Glutamatergic neuron (in vitro differentiated cells): ENCODE results near the gene KRT86. TPM values are rescaled to one million over a fixed set of nuclear protein-coding genes. Genes with fewer than 3 reads are reported as not detected.

ENCODE experiments used
- DNase-seq: peaks from one replicate; pipeline ENCODE4 v3.0.0; 2022
- H3K27ac Mint-ChIP-seq: one replicate; pipeline ENCODE4 v1.8.0; 2020; ENCODE audit warnings: mild to moderate bottlenecking, mixed read lengths, inconsistent platforms; ENCODE audit not compliant: unreplicated experiment
- H3K27me3 Mint-ChIP-seq: one replicate; pipeline ENCODE4 v1.8.0; 2020; ENCODE audit warnings: mild to moderate bottlenecking, moderate library complexity, mixed read lengths, inconsistent platforms; ENCODE audit not compliant: unreplicated experiment
- H3K36me3 Mint-ChIP-seq: one replicate; pipeline ENCODE4 v1.8.0; 2020; ENCODE audit warnings: mild to moderate bottlenecking, mixed read lengths, inconsistent platforms; ENCODE audit not compliant: unreplicated experiment
- H3K4me1 Mint-ChIP-seq: one replicate; pipeline ENCODE4 v1.8.0; 2020; ENCODE audit warnings: mild to moderate bottlenecking, low read depth, mixed read lengths, inconsistent platforms; ENCODE audit not compliant: unreplicated experiment
- H3K4me3 Mint-ChIP-seq: one replicate; pipeline ENCODE4 v1.8.0; 2020; ENCODE audit warnings: mild to moderate bottlenecking, mixed read lengths, inconsistent platforms; ENCODE audit not compliant: unreplicated experiment
- H3K9me3 Mint-ChIP-seq: one replicate; pipeline ENCODE4 v1.8.0; 2020; ENCODE audit warnings: mild to moderate bottlenecking, moderate library complexity, mixed read lengths, inconsistent platforms; ENCODE audit not compliant: unreplicated experiment
- total RNA-seq: library from RNA; stranded (reverse); fragmentation: NEBNext Ultra II Directional; extraction: Animal tissue kit (Norgen Biotek cat#: 25700); gene quantifications from one replicate; pipeline ENCODE4 v1.2.1, GENCODE V29; 2021; ENCODE audit not compliant: unreplicated experiment
- TF ChIP-seq, protein P1 (sequence below): fragments of 200-600 bp; sonication (generic); IDR thresholded peaks from one replicate; pipeline ENCODE4 v1.5.0; 2021; ENCODE audit not compliant: partially characterized antibody, unreplicated experiment

Gene KRT86
- total RNA-seq, 1 donor from 2014 or later, result not detected

DNA sequence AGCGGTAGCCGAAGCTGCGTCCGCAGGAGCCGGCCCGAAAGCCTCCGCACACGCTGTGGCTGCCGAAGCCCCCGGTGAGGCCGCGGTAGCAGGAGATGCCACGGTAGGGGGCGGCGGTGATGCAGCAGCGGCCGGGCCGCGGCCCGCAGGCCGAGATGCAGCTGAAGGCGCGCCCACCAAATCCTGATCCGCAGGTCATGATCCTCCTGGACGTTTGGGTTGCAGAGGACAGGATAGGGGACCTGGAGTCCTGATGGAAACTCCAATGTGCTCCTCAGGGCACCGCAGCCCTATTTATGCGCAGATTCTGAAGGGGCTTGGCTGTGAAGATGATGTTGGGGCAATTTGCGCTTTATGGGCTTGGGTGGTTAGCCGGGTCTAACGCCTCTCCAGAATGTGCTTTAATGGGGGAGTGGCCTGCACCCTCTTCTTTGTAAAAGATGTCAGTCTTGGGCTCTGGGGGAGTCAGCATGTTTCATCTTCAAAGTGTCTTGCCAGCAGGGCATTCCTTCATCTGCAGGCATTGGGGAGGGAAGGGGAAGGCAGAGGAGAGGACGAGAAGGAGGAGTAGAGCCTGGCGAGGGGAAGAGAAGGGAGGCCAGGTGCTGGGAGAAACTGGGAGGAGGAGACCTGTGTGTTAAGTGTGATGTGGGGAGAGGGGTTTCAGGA lies 17.0 kb downstream of the KRT86 start, which contains the start of gene KRT81:
KRT81 (minus strand) TSS at position 268 of the 669 bp plus-strand sequence; CDS start at position 199, 69 bp downstream.
- Mint-ChIP-seq H3K27me3 (peaks cover 2% of the 10 kb centered on the region), H3K4me3 (no peak within 1 kb of the TSS), H3K36me3 (no peaks in the 10 kb centered on the region), H3K27ac (no peak within 1 kb of the TSS), H3K4me1 (no peaks in the 10 kb centered on the region), H3K9me3 (peaks cover 7% of the 10 kb centered on the region)
- no peak for DNase-seq
- TF ChIP-seq, protein P1, sequence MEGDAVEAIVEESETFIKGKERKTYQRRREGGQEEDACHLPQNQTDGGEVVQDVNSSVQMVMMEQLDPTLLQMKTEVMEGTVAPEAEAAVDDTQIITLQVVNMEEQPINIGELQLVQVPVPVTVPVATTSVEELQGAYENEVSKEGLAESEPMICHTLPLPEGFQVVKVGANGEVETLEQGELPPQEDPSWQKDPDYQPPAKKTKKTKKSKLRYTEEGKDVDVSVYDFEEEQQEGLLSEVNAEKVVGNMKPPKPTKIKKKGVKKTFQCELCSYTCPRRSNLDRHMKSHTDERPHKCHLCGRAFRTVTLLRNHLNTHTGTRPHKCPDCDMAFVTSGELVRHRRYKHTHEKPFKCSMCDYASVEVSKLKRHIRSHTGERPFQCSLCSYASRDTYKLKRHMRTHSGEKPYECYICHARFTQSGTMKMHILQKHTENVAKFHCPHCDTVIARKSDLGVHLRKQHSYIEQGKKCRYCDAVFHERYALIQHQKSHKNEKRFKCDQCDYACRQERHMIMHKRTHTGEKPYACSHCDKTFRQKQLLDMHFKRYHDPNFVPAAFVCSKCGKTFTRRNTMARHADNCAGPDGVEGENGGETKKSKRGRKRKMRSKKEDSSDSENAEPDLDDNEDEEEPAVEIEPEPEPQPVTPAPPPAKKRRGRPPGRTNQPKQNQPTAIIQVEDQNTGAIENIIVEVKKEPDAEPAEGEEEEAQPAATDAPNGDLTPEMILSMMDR, result no peak

DNA sequence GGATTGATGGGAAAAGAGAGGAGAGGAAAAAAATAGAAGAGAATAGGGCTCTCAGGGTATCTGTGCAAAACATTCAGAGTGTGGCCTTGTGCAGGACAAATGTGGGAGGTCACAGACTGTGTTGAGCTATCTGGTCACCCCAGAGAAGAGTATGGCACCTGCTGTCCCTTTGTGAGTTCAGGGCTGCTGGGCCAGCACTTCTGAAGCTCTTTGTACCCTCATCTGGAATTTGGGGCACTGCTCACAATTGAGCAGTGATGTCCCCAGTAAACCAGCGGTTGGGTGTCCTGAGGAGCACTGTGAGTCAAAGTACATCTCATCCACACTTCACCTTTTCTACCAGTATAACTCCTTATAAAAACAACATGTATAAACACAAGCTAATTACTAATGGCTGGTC lies 19.5 kb downstream of the KRT86 start:
- H3K4me3 Mint-ChIP-seq, result no peak overlapping the region
- peaks cover 4% of the 10 kb centered on the region for H3K27me3 Mint-ChIP-seq
- H3K4me1 Mint-ChIP-seq, result no peaks in the 10 kb centered on the region
- TF ChIP-seq, protein P1, result no peak
- no peak for DNase-seq
- peaks cover 4% of the 10 kb centered on the region for H3K9me3 Mint-ChIP-seq
- H3K36me3 Mint-ChIP-seq, result peaks cover 4% of the 10 kb centered on the region
- H3K27ac Mint-ChIP-seq, result no peak overlapping the region

DNA sequence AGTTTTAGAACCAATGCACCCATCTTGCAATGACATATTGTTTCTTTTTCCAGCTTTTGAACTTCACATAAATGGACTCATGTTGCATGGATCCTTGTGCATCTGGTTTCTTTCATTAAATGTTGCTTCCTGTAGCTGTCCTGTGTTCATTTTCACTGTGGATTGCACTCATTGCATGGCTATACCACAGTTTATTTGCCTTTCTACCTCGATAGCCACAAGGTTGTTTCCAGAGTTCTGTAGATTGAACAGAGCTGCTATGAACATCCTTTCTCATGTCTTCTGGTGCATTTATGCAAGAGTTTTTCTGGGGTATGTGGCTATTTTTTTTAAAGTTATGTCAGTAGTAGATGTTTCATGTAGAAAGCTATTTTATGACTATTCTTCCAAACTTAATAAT lies 20.4 kb downstream of the KRT86 start:
- TF ChIP-seq, protein P1, result no peak
- no peak for DNase-seq
- Mint-ChIP-seq H3K4me1 (no peaks in the 10 kb centered on the region), H3K27ac (no peak overlapping the region), H3K27me3 (peaks cover 4% of the 10 kb centered on the region), H3K36me3 (peaks cover 4% of the 10 kb centered on the region), H3K4me3 (no peak overlapping the region), H3K9me3 (peaks cover 4% of the 10 kb centered on the region)

DNA sequence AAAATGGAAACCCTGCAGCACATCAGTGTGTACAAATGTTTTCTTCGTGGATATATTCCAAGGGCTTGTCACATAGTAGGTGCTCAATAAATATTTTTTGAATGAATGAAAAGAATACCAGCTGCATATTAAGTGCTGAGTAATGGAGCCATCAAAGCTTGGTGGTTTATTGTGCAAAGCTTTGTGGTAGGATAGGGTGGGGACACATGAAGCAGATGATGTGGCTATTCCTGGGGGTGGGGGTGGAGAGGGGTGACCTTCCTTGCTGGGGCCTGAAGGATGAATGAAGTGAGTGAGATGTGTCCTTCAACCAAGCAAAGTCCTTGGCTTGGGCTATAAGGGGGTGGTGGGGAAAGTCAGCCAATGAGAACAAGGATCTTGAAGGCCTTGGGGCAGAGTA lies 21.2 kb downstream of the KRT86 start:
- Mint-ChIP-seq H3K4me1 (no peaks in the 10 kb centered on the region), H3K36me3 (peaks cover 4% of the 10 kb centered on the region), H3K4me3 (no peak overlapping the region), H3K27me3 (peaks cover 4% of the 10 kb centered on the region), H3K27ac (no peak overlapping the region), H3K9me3 (peaks cover 4% of the 10 kb centered on the region)
- TF ChIP-seq, protein P1, result no peak
- DNase-seq, result no peak

DNA sequence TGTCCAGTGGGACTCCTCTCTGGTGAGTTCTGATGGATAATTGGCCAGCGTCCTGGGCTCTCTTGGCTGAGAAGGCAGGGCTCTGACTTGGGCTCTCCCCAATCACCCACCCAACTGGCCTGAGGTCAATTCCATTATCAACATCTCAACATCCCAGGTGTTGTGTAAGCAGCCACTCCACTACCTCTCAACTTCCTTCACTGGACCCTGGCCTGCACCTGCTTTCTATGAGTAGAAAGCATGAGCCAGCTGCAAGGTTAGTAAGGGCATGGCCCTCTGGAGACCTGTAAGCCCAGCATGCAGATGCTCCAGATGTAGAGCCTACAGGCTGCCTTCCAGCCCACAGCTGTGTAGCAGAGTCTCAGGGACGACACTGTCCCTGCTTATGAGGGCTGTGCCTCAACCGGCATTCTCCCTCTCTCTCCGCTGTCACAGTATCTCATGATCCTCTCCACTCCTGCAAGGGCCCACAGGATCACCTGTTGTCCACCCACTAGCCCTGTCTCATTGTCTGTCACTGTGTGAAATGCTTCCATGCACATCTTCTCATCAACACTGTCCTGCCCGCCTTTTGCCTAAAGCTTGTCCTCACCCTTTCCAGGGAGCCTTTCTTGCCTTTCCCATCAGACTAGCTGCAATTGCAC lies 22.2 kb downstream of the KRT86 start:
- Mint-ChIP-seq H3K27ac (no peak overlapping the region), H3K4me3 (no peak overlapping the region), H3K4me1 (no peaks in the 10 kb centered on the region), H3K27me3 (peaks cover 11% of the 10 kb centered on the region), H3K9me3 (peaks cover 4% of the 10 kb centered on the region), H3K36me3 (peaks cover 4% of the 10 kb centered on the region)
- no peak for DNase-seq
- TF ChIP-seq, protein P1, result no peak
